ENCODE measurements around the gene C1orf159. TPM values are rescaled to one million over a fixed set of nuclear protein-coding genes. Genes with fewer than 3 reads are reported as not detected.

Gene C1orf159
- total RNA-seq, 2 donors from 2014 or later = 23.1 to 29.5 TPM

DNA sequence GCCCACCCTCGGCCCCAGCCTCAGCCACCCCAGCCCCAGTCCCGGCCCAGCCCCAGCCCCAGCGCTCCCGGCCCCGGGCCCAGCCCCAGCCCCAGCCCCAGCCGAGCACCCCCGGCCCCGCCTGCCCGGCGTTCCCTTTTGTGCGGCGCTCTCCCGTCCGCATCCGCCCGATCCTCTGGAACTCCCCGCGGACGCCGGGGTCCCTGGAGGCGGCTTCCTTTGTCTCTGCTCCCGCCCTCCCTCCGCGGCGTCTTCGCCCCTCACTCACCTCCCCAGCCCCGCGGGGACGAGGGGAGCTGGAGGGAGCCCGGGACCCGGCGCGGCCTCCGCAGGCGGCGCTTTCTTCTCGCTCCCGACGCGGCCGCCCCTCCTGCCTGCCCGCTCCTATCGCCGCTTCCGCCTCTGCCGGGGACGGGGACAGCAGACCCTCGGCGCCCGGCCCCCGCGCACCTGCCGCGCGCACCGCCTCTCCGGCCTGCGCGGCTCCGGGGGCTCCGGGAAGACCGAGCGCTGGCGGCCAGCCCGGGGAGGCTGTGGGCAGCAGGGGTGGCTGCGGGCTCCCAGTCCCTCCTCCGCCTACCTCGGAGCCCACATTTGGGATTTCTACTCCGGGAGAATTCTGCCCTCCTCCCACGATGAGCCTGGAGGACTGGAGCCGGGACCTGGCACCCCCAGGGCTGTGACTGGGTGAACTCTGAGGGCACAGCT, 82.0 kb downstream of the C1orf159 start:
- Histone ChIP-seq H3K27ac (ENCODE audit: low read depth, low read length) (no peak overlapping the region), H3K27me3 (ENCODE audit: control insufficient read depth, insufficient read depth, low read length, poor library complexity, severe bottlenecking) (peaks cover 23% of the 10 kb centered on the region), H3K4me3 (ENCODE audit: low read length) (peak overlapping the region; percentile 23), H3K9ac (ENCODE audit: extremely low read depth, low read length, poor library complexity, severe bottlenecking) (peak overlapping the region; percentile 6), H3K9me3 (ENCODE audit: control insufficient read depth, low read length) (no peaks in the 10 kb centered on the region), H3K36me3 (ENCODE audit: control insufficient read depth, insufficient read depth, low read length) (no peaks in the 10 kb centered on the region), H3K4me1 (ENCODE audit: control insufficient read depth, insufficient read depth, low read length) (peaks cover 6% of the 10 kb centered on the region)
- Mint-ChIP-seq H3K27me3 (ENCODE audit: insufficient read depth) (peaks cover 51% of the 10 kb centered on the region), H3K4me3 (peak overlapping the region; percentile 49), H3K27ac (no peak overlapping the region), H3K36me3 (ENCODE audit: low read depth) (peaks cover 29% of the 10 kb centered on the region), H3K4me1 (peaks cover 9% of the 10 kb centered on the region), H3K9me3 (no peaks in the 10 kb centered on the region)
- peak; percentile 81 for DNase-seq
- TF ChIP-seq, protein P1, sequence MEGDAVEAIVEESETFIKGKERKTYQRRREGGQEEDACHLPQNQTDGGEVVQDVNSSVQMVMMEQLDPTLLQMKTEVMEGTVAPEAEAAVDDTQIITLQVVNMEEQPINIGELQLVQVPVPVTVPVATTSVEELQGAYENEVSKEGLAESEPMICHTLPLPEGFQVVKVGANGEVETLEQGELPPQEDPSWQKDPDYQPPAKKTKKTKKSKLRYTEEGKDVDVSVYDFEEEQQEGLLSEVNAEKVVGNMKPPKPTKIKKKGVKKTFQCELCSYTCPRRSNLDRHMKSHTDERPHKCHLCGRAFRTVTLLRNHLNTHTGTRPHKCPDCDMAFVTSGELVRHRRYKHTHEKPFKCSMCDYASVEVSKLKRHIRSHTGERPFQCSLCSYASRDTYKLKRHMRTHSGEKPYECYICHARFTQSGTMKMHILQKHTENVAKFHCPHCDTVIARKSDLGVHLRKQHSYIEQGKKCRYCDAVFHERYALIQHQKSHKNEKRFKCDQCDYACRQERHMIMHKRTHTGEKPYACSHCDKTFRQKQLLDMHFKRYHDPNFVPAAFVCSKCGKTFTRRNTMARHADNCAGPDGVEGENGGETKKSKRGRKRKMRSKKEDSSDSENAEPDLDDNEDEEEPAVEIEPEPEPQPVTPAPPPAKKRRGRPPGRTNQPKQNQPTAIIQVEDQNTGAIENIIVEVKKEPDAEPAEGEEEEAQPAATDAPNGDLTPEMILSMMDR (conservative IDR thresholded peaks at IDR 0.05) = no peak
- 4 to 12% methylated on average over 12 to 70 of the region's 71 CpGs for WGBS, 2 experiments (ENCODE audit: insufficient coverage in 1 of 2, insufficient read length in 1 of 2)

DNA sequence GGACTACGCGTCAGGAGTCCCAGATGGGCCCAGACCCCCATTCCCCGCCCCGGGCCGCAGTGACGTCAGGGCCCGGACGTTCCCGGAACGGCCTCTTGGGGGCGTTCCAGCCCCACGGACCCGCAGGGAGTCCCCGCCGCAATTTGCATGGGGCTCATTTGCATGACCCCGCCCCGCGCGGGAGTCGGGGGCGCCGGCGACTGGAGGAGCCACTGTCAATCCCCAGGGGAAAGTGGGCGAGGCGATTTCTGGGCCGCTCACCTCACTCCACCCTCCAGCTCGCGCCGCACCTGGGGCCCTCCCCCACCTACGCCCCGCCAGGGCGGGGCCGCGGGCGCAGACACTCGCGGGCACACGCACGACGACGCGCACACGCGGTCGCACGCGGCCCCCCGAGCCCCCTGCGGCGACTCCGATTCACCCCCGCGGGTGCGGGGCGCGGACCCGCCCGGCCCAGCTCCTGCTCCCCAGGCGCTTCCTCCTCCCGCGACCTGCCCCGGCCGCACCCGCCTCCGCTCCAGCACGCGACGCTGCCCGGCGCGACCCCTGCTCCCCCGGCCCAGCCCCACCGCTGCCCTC, 82.8 kb downstream of the C1orf159 start:
- Histone ChIP-seq H3K9me3 (ENCODE audit: control insufficient read depth, low read length) (no peaks in the 10 kb centered on the region), H3K27me3 (ENCODE audit: control insufficient read depth, insufficient read depth, low read length, poor library complexity, severe bottlenecking) (peaks cover 15% of the 10 kb centered on the region), H3K9ac (ENCODE audit: extremely low read depth, low read length, poor library complexity, severe bottlenecking) (no peak overlapping the region), H3K36me3 (ENCODE audit: control insufficient read depth, insufficient read depth, low read length) (no peaks in the 10 kb centered on the region), H3K4me1 (ENCODE audit: control insufficient read depth, insufficient read depth, low read length) (peaks cover 6% of the 10 kb centered on the region), H3K27ac (ENCODE audit: low read depth, low read length) (peak overlapping the region; percentile 86), H3K4me3 (ENCODE audit: low read length) (no peak overlapping the region)
- TF ChIP-seq, protein P1 (conservative IDR thresholded peaks at IDR 0.05) = peak; percentile 89
- H3K36me3 Mint-ChIP-seq (ENCODE audit: low read depth) = peaks cover 22% of the 10 kb centered on the region
- H3K9me3 Mint-ChIP-seq = no peaks in the 10 kb centered on the region
- H3K4me1 Mint-ChIP-seq = peaks cover 7% of the 10 kb centered on the region
- peaks cover 43% of the 10 kb centered on the region for H3K27me3 Mint-ChIP-seq (ENCODE audit: insufficient read depth)
- no peak overlapping the region for H3K27ac Mint-ChIP-seq
- DNase-seq = peak; percentile 99
- peak overlapping the region; percentile 49 for H3K4me3 Mint-ChIP-seq
- WGBS, 2 experiments (ENCODE audit: insufficient coverage in 1 of 2, insufficient read length in 1 of 2) = 1 to 4% methylated on average over 21 to 73 of the region's 73 CpGs

DNA sequence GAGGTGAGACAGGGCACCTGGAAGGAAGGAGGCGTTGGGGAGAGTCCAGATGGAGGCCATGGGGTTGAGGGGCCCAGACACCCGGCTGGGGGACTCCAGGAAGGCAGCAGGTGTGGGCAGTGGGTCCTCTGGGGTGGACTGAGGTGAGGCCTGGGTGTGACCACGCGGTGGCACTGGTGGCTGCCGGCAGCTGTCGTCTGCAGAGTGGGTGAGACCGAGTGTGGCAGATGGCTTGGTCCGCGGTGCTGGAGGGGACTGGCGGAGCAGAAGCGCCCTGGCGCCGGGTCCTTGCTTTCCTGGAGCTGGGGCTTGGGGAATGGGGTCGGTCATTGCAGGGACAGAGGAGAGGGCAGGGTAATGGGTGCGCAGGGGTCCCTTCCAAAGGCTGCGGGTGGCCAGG, 83.5 kb downstream of the C1orf159 start:
- TF ChIP-seq, protein P1 (conservative IDR thresholded peaks at IDR 0.05) = no peak
- peak; percentile 82 for DNase-seq
- 30 to 62% methylated on average over 5 to 16 of the region's 16 CpGs for WGBS, 2 experiments (ENCODE audit: insufficient coverage in 1 of 2, insufficient read length in 1 of 2)
- peaks cover 36% of the 10 kb centered on the region for H3K27me3 Mint-ChIP-seq (ENCODE audit: insufficient read depth)
- H3K27ac ChIP-seq (ENCODE audit: low read depth, low read length) = peak overlapping the region; percentile 86
- peak overlapping the region; percentile 75 for H3K27ac Mint-ChIP-seq
- H3K9me3 Mint-ChIP-seq = no peaks in the 10 kb centered on the region
- peaks cover 7% of the 10 kb centered on the region for H3K4me1 Mint-ChIP-seq
- H3K4me3 ChIP-seq (ENCODE audit: low read length) = no peak overlapping the region
- H3K9ac ChIP-seq (ENCODE audit: extremely low read depth, low read length, poor library complexity, severe bottlenecking) = no peak overlapping the region
- H3K9me3 ChIP-seq (ENCODE audit: control insufficient read depth, low read length) = no peaks in the 10 kb centered on the region
- H3K4me1 ChIP-seq (ENCODE audit: control insufficient read depth, insufficient read depth, low read length) = peaks cover 6% of the 10 kb centered on the region
- H3K4me3 Mint-ChIP-seq = peak overlapping the region; percentile 49
- H3K36me3 Mint-ChIP-seq (ENCODE audit: low read depth) = peaks cover 17% of the 10 kb centered on the region
- H3K36me3 ChIP-seq (ENCODE audit: control insufficient read depth, insufficient read depth, low read length) = peaks cover 6% of the 10 kb centered on the region
- H3K27me3 ChIP-seq (ENCODE audit: control insufficient read depth, insufficient read depth, low read length, poor library complexity, severe bottlenecking) = peaks cover 8% of the 10 kb centered on the region

Other genes starting within 250 kb of the C1orf159 start
- gene SAMD11, start 192.2 kb downstream of the C1orf159 start, total RNA-seq = 100 to 1,000 TPM; 152 to 156 TPM
- gene NOC2L, start 156.8 kb downstream of the C1orf159 start, total RNA-seq = 10 to 100 TPM; 83.5 to 97.3 TPM
- gene KLHL17, start 155.5 kb downstream of the C1orf159 start, total RNA-seq = 10 to 100 TPM; 49.2 to 58.2 TPM
- 1 to 10 TPM; 1.5 to 4.6 TPM for gene PLEKHN1, start 149.6 kb downstream of the C1orf159 start, total RNA-seq
- gene PERM1, start 134.0 kb downstream of the C1orf159 start, total RNA-seq = not detected
- 10 to 100 TPM; 16.1 to 19.7 TPM for gene HES4, start 116.0 kb downstream of the C1orf159 start, total RNA-seq
- gene ISG15, start 102.6 kb downstream of the C1orf159 start, total RNA-seq = 10 to 100 TPM; 46.6 to 48.4 TPM
- gene AGRN, start 96.0 kb downstream of the C1orf159 start, total RNA-seq = 100 to 1,000 TPM; 269 to 288 TPM
- not detected for gene RNF223, start 41.8 kb downstream of the C1orf159 start, total RNA-seq
- gene TTLL10, start 57.8 kb upstream of the C1orf159 start, total RNA-seq = 1 to 10 TPM in 1 of 2 donors, under 1 TPM in 1; 0.93 to 1.2 TPM
- 1 to 10 TPM in 1 of 2 donors, under 1 TPM in 1; 0.95 to 1.7 TPM for gene TNFRSF18, start 90.5 kb upstream of the C1orf159 start, total RNA-seq
- gene TNFRSF4, start 98.1 kb upstream of the C1orf159 start, total RNA-seq = under 1 TPM in 1 of 2 donors, not detected in 1; 0.20 TPM
- 10 to 100 TPM; 85.9 to 95.6 TPM for gene SDF4, start 115.9 kb upstream of the C1orf159 start, total RNA-seq
- gene B3GALT6, start 116.1 kb upstream of the C1orf159 start, total RNA-seq = 10 to 100 TPM; 24.8 to 31.5 TPM
- gene C1QTNF12, start 130.6 kb upstream of the C1orf159 start, total RNA-seq = 10 to 100 TPM in 1 of 2 donors, 1 to 10 TPM in 1; 8.1 to 13.5 TPM
- gene UBE2J2, start 157.8 kb upstream of the C1orf159 start, total RNA-seq = 10 to 100 TPM; 69.9 to 72.7 TPM
- gene SCNN1D, start 164.3 kb upstream of the C1orf159 start, total RNA-seq = 1 to 10 TPM; 5.4 TPM
- gene ACAP3, start 191.8 kb upstream of the C1orf159 start, total RNA-seq = 10 to 100 TPM; 36.8 to 43.5 TPM
- 10 to 100 TPM; 21.7 to 23.8 TPM for gene PUSL1, start 192.5 kb upstream of the C1orf159 start, total RNA-seq
- gene INTS11, start 208.6 kb upstream of the C1orf159 start, total RNA-seq = 100 to 1,000 TPM; 146 to 153 TPM
- 10 to 100 TPM; 12.0 to 13.6 TPM for gene CPTP, start 208.7 kb upstream of the C1orf159 start, total RNA-seq
- gene TAS1R3, start 215.2 kb upstream of the C1orf159 start, total RNA-seq = under 1 TPM; 0.09 to 0.35 TPM
- gene DVL1, start 233.3 kb upstream of the C1orf159 start, total RNA-seq = 10 to 100 TPM; 71.9 to 73.3 TPM
- gene MXRA8, start 242.5 kb upstream of the C1orf159 start, total RNA-seq = 10 to 100 TPM; 28.3 to 29.2 TPM